NK-92 (cell line): ENCODE results near the gene CATSPERD.

Experiments
- DNase-seq: peaks from one replicate; lab custom pipeline; 2025; ENCODE audit not compliant: unreplicated experiment; lab: John Stamatoyannopoulos, UW

CATSPERD gene

DNA sequence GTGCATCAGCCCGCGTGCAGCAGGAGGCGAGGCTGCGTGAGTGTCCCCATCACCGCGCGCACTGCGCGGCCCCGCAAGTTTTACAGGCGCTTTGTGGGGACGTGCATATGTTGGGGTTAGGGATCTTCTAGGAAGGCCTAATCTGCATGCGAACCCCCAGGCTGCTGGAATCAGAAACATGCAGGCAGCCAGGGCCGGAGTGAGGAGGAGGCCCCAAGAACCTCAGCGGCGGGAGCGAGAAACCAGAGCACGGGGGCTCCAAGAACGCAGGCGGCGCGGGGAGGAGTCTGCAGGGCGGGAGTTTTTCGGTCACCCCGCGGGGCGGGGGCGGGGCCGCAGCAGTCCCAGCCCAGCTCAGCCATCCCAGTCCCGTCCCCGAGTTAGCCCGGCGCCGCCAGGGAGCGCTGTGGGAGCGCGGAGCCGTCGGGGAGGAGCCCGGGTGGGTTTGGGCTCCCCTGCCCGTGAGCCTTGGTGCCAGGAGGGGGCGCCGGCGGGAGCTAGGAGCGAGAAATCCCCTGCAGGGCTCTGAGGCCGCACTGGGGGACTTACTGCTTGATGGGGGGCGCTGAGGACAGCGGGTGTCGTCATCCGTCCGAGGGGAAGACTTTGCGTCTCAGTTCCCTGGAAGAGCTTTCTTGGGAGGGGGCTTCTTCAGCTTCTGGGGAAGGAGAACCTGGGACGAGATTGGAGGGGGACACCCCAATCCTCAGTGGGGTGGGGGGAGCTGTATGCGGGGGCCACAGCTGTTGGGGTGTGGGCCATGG is 83.5 kb downstream of the CATSPERD start:
- no peak for DNase-seq

DNA sequence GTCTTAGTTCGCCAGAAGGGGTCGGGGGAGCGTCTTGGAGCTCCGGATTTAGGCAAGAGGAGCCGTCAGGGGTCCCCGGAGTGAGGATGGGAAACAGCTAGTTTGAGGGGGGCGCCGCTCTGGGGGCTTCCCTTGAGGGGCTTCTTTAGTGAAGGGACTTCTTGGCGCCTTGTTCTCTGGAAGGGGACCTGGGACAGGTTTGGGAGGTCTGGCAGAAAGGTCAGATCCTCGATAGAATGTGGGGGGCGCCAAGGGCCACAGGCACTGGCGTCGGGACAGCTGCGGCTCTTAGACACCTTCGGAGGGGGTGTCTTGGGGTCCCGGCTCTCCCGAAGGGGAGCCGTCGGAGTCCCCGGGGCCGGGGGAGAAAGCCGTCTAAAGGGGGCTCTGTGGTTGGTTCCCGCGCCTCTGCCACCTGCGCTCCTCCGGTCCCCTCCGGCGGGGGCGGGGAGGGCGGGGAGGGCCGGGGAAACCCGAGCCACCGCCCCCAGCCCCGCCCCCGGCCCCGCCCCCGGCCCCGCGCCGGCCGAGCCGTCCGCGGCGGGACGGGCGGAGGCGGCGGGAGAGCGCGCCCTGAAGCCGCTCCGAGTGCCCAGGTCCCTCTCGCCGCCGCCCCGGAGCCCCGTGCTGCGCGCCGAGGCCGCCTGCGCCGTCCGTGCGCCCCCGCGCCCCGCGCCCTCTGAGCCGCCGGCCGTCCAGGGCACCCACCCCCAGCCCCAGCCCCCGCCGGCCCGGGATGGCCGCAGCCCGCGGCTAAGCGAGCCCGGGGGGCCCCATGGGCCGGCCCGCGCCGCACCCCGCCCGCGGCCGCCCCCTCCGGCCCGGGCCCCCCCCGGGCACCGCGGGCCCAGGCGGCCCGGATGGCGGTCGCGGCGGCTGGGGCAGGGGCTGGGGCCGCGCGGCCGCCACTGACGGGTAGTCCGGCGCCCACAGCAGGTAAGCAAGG is 84.4 kb downstream of the CATSPERD start, which contains the start of gene NRTN:
Gene NRTN, plus strand, starts transcription at position 552 of the 946 bp plus-strand sequence. CDS start 19,099 bp downstream, outside the sequence.
- no peak for DNase-seq

DNA sequence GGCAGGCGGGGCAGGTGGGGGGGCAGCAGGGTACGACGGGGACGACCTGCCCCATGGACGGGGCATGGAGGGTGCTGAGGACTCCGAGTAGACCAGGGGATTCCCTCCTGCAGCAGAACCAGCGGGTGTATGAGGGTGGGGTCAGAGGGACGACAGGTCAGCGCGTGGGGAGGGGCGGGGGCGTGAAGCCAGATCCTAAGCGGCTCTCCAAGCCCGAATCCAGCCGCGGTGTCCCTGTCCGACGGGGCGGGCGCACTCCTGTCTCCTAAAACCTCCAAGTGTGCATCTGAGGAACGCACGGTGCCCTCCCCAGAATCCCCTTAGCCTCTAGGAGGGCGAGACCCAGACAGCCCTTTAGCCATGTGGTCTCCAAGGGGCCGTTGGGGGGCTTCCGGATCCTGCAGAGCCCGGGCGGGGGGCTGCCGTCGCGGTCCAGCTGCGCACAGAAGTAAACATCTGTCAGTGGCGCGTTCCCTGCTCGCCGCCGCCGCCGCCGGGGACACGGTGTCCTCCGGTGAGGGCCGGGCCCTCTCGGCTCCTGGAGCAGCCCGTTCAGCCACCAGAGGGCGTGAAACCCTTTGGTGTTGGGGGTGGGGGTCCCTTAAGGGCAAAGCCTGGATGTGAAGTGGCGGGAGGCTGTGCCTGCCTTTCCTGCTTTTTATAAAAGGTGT is 85.2 kb downstream of the CATSPERD start:
- DNase-seq = no peak

DNA sequence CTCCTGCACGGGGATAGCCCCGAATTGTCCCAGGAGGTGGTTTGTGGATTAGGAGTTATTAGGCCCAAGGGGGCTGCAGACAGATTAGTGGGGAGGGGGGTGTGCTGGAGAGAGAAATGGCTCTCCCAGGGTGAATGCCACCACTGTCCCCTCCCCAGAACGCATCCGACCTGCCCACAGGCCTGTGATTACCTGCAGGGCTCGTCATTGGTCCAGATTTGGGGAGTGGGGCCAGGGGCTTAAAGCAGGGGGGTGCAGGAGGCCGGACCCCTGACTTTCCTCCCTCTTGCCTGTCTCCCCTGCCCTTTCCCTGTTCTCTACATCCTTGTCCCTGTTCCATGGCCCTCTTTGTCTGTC is 85.7 kb downstream of the CATSPERD start:
- DNase-seq = no peak

DNA sequence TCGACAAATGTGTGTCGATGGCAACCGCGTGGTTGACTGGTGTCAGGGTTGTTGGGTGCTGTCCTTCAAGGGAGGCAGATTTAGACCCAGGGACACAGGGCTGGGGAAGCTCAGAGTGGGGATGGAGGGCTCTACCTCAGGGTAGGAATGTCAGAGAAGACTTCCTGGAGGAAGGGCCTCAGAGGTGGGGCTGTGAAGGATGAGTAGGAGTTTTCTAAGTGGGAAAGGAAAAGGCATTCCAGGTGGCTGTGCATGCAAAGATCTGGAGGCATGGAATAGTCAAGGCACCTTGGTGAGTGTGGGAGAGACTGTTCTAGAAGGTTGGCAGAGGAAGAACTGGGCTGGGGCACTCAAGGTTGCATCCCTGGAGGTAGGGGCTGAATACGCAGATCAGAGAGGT is 86.5 kb downstream of the CATSPERD start:
- no peak for DNase-seq

DNA sequence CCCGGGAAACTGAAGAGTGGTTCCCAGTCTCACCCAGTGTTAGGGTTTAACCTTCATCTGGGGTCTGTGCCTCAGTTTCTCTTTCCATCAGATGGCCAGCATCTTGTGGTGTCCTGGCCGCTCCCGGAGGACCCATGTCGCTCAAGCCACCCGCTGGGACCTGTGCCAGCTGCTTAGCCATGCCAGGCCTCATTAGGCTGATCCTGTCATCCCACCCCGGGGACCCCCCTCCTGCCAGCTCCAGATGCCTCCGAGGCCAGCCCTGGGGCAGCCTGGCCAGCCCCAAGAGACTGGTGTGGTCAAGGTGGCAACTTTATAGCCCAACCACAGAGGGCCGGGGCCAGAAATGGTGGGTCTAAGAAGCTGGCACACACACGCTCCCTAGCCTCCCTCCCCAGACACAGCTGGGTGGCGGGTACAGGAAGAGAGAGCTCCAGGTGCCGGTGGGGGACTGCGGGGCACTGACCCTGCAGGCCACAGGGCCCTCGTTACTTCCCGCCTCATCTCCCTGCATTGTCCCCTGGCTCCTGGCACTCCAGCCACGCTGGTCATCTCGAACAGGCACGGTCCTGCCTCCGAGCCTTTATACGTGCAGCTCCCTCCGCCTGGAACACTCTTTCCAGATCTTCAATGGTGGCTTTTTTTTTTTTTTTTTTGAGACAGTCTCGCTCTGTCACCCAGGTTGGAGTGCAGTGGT is 87.8 kb downstream of the CATSPERD start:
- no peak for DNase-seq

DNA sequence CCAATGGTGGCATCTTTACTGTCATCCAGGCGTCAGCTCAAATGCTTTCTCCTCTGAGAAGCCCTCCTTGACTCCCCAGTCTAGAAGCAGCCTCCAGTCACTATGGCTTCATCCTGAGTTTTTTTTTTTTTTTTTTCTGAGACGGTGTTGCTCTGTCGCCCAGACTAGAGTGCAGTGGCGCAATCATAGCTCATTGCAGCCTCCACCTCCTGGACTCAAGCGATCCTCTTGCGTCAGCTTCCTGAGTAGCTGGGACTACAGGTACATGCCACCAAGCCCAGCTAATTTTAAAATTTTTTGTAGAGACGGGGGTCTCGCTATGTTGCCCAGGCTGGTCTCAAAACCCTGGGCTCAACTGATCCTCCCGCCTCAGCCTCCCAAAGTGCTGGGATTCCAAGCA is 88.6 kb downstream of the CATSPERD start:
- DNase-seq = no peak

DNA sequence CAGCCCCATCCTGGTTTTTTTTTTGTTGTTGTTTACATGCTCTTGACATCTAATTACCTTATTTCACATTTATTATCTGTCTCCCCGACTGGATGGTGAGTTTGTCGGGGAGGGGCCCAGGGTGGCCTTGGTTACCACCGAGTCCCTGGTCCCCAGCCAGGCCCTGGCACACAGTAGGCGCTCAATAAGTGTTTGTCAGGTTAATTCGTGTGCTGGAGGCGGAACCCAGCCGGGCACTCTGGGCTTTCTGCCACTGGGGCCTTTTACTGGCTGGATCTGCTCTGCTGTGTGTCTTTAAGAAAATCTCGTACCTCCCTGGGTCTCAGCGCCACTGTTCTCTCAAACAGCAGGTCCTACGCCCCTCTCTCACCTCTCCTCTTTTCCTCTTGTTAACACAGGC is 89.0 kb downstream of the CATSPERD start:
- no peak for DNase-seq

DNA sequence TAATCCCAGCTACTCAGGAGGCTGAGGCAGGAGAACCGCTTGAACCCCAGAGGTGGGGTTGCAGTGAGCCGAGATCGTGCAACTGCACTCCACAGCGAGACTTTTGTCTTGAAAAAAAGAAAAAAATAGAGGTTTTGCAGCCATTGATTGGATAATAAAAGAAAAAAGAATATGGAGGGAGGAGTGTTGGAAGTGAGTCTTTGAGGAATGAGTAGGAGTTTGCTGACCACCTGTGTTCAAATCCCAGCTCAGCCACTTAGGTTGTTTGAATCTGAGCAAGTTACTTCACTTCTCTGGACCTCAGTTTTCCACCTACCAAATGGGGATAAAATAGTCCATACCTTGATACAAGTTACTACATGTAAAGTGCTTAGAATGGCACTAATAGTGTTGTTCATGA is 90.7 kb downstream of the CATSPERD start:
- no peak for DNase-seq

DNA sequence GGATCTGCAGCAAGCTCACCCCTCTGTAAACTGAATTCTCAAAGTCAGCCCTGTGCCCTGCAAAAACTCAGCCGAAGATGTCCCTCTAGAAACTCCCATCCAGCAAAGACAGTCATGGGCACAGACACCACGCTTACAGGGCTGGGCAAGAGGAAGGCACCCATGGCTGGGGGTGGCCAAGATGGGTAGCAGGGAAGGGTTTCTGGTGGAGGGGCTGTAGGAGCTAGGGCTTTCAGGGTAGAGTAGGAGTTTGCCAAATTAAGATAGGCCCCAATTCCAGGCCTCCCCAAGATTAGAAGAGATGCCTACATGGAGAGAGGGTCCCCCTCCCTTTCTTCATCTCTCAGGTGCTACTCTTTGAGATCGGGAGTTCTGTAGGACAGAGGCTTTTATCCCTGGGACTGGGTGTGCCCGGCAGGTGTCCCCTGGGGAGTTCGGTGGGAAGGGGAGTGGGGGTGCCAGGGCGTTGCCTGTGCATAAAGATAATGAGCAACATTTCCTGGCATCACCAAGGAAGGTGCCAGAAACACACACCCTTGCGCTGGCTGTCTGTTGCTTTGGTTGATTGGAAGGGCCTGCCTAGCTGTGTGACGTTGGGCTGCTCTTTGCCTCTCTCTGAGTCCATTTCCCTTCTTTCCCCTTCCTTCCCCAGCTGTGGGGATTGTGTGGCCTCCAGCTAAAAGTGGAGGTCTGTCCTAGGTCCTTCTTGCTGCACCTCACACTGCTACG is 93.8 kb downstream of the CATSPERD start:
- no peak for DNase-seq

DNA sequence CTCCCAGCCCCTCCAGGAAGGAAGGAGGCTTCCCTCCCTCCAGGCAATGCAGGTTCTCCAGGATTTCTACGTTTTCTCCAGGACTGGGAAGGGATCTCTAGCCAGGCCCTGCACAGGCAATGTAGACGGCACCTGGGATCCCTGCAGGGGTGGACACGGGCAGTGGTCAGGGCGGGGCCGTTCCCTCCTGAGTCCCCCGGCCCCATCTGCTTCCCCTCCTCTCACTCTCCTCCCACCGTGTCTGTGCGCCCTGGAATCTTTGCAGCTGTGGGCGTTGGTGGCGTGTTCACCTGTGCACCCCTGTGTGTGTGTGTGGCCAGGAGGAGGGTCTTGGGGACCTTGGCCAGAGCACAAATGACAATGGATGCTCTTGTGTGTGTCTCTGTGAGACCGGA is 94.4 kb downstream of the CATSPERD start:
- no peak for DNase-seq

DNA sequence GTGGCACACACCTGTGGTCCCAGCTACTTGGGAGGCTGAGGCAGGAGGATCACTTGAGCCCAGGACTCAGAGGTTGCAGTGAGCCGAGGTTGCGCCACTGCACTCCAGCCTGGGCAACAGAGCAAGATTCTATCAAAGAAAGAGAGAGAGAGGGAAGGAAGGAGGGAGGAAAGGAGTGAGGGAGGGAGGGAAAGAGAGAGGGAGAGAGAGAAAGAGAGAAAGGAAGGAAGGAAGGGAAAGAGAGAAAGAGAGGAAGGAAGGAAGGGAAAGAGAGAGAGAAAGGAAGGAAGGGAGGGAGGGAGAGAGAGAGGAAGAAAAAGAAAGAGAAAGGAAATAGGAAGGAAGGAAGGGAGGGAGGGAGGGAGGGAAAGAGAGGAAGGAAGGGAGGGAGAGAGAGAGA is 96.8 kb downstream of the CATSPERD start:
- DNase-seq = no peak

DNA sequence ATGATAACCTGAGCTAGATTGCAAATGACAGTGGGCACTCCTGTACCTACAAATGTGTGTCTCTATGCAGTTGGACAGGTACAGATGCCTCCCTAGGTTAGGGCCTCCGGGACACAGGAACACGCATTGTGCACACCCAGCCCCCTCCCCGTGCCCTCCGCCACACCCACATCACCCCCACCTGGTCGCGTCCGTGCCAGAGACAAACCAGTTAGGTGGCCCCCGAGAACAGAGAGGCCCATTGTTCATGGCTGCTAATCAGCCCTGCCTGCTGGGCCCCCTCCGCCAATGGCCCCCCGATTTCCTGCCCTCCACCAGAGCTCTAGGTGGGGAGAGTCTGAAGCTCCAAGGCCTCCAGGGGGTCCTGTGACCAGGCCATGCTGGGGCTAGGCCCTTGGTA is 98.2 kb downstream of the CATSPERD start:
- DNase-seq = no peak

DNA sequence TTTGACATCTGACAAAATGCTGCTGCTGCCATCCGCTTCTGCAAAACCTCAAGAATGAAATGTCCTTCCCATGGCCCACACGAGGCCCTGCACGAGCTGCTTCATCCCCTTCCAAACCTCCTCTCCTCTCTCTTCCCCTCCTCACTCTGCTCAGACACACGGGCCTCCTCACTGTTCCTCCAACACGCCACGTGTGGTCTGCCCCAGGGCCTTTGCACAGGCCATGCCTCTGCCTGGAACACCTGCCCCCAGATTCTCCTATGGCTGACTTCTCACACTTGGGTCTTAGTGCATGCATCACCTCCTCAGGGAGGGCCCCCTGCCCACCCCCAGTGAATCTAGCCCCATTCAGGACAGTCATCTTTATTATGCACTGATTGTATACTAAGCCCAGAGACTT is 100.3 kb downstream of the CATSPERD start:
- no peak for DNase-seq

DNA sequence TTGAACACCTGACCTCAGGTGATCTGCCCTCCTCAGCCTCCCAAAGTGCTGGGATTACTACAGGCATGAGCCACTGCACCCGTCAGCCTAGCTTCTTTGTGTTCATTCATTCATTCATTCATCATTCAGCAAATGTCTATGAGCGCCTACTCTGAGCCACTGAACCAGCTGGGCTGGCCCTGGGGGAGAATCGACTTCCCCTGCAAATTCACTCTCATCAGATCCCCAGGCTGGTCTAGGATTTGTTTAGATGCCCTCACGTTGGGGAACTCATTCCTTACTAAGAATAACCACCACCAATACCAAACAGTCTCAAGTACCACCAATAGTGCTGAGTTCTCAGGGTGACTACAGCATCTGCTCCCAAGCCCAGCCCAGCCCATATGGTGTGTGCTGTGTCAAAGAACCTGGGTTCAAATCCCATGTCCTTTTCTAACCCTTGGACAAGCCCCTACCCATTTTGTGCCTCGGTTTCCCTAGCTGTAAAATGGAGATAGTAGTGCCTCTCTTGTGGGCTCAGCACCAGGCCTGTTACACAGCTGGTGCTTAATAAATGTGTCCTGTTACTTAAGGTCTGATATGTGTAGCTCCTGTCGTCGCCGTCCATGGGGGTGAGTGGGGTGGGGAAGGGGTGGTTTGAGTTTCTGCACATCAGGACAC is 101.2 kb downstream of the CATSPERD start:
- DNase-seq = no peak

DNA sequence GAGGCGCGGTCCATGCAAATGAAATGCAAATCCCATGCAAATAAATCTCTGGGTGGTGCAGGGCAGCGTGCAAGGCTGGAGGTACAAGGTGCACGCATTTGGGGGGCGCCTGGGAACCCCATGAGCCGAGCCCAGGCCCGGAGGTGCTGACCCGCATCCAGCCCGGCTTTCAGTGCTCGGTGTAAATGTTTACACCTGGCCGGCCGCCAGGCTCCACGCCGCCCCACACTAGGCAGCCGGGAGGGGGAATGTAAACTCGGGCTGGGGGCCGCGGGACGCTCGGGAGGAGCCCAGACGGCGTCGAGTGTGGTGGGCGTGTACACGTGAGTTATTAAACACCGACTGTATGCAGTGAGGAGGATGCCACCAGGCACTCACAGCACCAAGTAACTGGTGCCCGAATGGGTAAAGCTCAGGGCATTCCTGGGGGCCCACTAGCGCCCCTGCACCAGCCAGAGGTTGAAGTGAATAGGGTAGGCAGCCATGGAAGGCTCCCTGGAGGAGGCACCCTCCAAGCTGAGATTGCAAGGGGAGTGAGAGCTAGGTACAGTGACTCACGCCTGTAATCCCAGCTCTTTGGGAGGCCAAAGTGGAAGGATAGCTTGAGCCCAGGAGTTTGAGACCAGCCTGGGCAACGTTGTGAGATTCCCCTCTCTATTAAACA is 101.9 kb downstream of the CATSPERD start:
- no peak for DNase-seq

DNA sequence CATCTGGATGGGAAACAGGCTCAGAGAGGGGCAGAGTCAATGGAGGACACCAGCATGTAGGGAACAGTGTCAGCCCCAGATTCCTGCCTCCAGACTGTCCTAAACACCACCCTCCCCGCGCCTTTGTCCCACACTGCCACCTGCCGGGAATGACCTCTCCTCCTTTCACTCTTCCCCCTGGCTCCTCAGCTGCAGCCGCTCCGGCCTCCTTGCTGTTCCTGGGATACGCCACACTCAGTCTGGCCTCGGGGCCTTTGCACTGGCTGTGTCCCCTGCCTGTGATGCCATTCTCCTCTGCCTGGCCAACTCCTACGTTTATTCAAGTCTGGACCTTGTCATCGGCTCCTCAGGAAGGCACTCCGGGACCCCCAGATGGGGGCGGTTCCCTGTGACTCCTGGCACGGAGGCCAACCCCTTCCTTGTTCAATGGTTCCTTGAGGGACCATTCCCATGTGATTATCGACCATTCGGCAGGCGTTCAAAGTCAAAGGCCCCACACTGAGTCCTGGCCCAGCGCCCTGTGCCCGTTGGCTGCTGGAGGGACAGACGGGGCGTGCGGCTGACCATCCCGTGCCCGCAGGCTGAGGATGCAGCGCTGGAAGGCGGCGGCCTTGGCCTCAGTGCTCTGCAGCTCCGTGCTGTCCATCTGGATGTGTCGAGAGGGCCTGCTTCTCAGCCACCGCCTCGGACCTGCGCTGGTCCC is 103.3 kb downstream of the CATSPERD start:
- no peak for DNase-seq

DNA sequence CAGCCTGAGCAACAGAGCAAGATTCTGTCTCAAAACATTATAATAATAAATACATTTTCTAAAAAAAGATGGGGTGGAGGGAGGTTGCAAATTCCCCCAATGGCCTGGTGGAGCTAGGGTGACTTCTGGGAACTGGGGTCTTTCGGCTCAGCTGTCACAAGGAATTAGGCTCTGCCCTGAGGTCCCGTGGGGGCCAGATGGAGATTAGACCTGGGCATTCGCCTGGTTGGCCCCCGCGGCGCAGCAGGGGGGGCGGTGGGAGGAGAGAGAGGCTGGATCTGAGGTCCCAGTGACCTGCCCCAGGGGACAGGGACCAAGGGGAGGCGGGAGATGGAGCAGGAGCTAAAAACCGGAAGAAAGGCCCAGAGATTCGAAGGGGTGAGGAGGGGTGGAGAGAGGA is 104.3 kb downstream of the CATSPERD start:
- no peak for DNase-seq

DNA sequence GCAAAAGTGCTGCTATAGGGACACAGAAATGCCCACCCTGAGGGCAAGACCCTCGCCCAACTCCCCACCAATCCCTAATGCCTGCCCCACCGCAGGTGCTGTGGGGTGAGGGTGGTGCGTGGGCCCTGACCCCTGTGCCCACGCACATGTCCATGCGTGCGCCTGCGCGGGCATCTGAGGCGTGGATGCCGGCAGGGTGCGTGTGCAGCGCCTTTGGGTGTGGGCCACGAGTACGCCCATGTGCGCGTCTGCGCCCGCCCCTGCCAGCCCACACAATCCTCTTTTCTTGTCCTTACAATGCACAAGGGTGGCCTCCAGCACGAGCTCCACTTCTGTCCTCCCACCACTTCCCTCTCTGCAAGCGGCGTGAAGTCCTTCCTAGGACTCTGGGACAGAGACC is 104.7 kb downstream of the CATSPERD start:
- DNase-seq = no peak
